IMR-90 (cell line): ENCODE results near the gene ALG11. TPM values are rescaled to one million over a fixed set of nuclear protein-coding genes. Genes with fewer than 3 reads are reported as not detected.

Source experiments
- ATAC-seq: fragments of 200-7000 bp; cut with Tn5 transposase; 2 replicates; pipeline ENCODE4 v1.9.1; 2020; ENCODE audit warnings: low read depth, mild to moderate bottlenecking, moderate library complexity
- BruUV-seq: library from RNA; stranded (reverse); fragments of 400-500 nt; replicated peaks from 2 replicates; lab custom pipeline; 2021; lab: Mats Ljungman, UMichigan
- CTCF ChIA-PET: fragments of 300-600 bp; formaldehyde crosslinking; extraction: SDS; loops from one replicate; lab custom pipeline; 2021; ENCODE audit warnings: antibody characterized with exemption; lab: Yijun Ruan, JAX
- POLR2A ChIA-PET: fragments of 300-600 bp; sonication (Branson Sonifier 250); formaldehyde crosslinking; loops from one replicate; lab custom pipeline; 2022; ENCODE audit warnings: antibody characterized with exemption; ENCODE audit not compliant: unreplicated experiment; lab: Charles Lee
- DNase-seq: peaks from one replicate; pipeline ENCODE4 v3.0.0; 2013
- H2AFZ ChIP-seq: replicated peaks from 2 replicates; pipeline ENCODE3; 2013; ENCODE audit warnings: low read length, mild to moderate bottlenecking; ENCODE audit not compliant: poor library complexity
- H2AK5ac ChIP-seq: 2 replicates; pipeline ENCODE4 v1.6.1; 2013; ENCODE audit warnings: low read depth, low read length, inconsistent platforms
- H2AK9ac ChIP-seq: replicated peaks from 2 replicates; pipeline ENCODE3; 2013; ENCODE audit warnings: mild to moderate bottlenecking, low read depth, low read length, moderate library complexity; ENCODE audit not compliant: poor library complexity
- H2BK120ac ChIP-seq: 2 replicates; pipeline ENCODE4 v1.6.1; 2013; ENCODE audit warnings: low read depth, low read length, inconsistent platforms
- H2BK15ac ChIP-seq: 3 replicates; pipeline ENCODE4 v1.6.1; 2013; ENCODE audit warnings: low read depth, low read length, inconsistent platforms
- H2BK20ac ChIP-seq: 2 replicates; pipeline ENCODE4 v1.6.1; 2013; ENCODE audit warnings: low read depth, mild to moderate bottlenecking, inconsistent platforms, low read length, moderate library complexity
- H2BK5ac ChIP-seq: 2 replicates; pipeline ENCODE4 v1.6.1; 2013; ENCODE audit warnings: mild to moderate bottlenecking, low read depth, low read length, inconsistent platforms; ENCODE audit not compliant: poor library complexity, severe bottlenecking
- H3K14ac ChIP-seq: replicated peaks from 2 replicates; pipeline ENCODE4 v1.6.1; 2013; ENCODE audit warnings: low read depth, low read length, inconsistent platforms
- H3K18ac ChIP-seq: 2 replicates; pipeline ENCODE4 v1.6.1; 2013; ENCODE audit warnings: low read depth, low read length, control low read depth
- H3K23ac ChIP-seq: 2 replicates; pipeline ENCODE4 v1.6.1; 2013; ENCODE audit warnings: low read depth, low read length, inconsistent platforms
- H3K27ac ChIP-seq: 2 replicates; pipeline ENCODE4 v1.5.1; 2013; ENCODE audit warnings: mild to moderate bottlenecking, control low read depth, low read length; ENCODE audit not compliant: insufficient read depth
- H3K27me3 ChIP-seq: 2 replicates; pipeline ENCODE4 v1.6.1; 2013; ENCODE audit warnings: low read length; ENCODE audit not compliant: control insufficient read depth, insufficient read depth
- H3K36me3 ChIP-seq: 2 replicates; pipeline ENCODE4 v1.6.1; 2013; ENCODE audit warnings: low read length, mixed read lengths; ENCODE audit not compliant: control insufficient read depth, insufficient read depth
- H3K4ac ChIP-seq: 2 replicates; pipeline ENCODE4 v1.6.1; 2013; ENCODE audit warnings: low read depth, low read length, inconsistent platforms
- H3K4me1 ChIP-seq: 2 replicates; pipeline ENCODE4 v1.6.1; 2013; ENCODE audit warnings: low read length, mixed read lengths; ENCODE audit not compliant: control insufficient read depth, insufficient read depth
- H3K4me2 ChIP-seq: 2 replicates; pipeline ENCODE4 v1.6.1; 2013; ENCODE audit warnings: low read depth, mild to moderate bottlenecking, control low read depth, low read length, moderate library complexity
- H3K4me3 ChIP-seq: 2 replicates; pipeline ENCODE4 v1.5.1; 2013; ENCODE audit warnings: low read depth, mild to moderate bottlenecking, control low read depth, low read length, moderate library complexity; ENCODE audit not compliant: insufficient read depth
- H3K56ac ChIP-seq: 2 replicates; pipeline ENCODE4 v1.6.1; 2013; ENCODE audit warnings: low read length, inconsistent platforms; ENCODE audit not compliant: insufficient read depth; ENCODE audit errors: extremely low read depth
- H3K79me1 ChIP-seq, 2 experiments: 2 replicates each; pipeline ENCODE4 v1.6.1; 2013; ENCODE audit warnings: low read length in 2 of 2, inconsistent platforms in 1 of 2, low read depth in 1 of 2
- H3K9ac ChIP-seq: 2 replicates; pipeline ENCODE4 v1.6.1; 2013; ENCODE audit warnings: low read depth, low read length, control low read depth
- H3K9me1 ChIP-seq: 2 replicates; pipeline ENCODE4 v1.6.1; 2013; ENCODE audit warnings: low read length, inconsistent platforms; ENCODE audit not compliant: insufficient read depth
- H3K9me3 ChIP-seq: 2 replicates; pipeline ENCODE4 v1.6.1; 2013; ENCODE audit warnings: low read length; ENCODE audit not compliant: control insufficient read depth, insufficient read depth
- H4K20me1 ChIP-seq: 2 replicates; pipeline ENCODE4 v1.6.1; 2013; ENCODE audit warnings: low read length, inconsistent platforms; ENCODE audit not compliant: insufficient read depth
- H4K5ac ChIP-seq: 2 replicates; pipeline ENCODE4 v1.6.1; 2013; ENCODE audit warnings: mild to moderate bottlenecking, low read depth, low read length, control low read depth
- H4K8ac ChIP-seq, 2 experiments: 2 replicates each; pipeline ENCODE4 v1.6.1; 2013; ENCODE audit warnings: low read depth in 2 of 2, low read length in 2 of 2, control low read depth in 1 of 2, inconsistent platforms in 1 of 2
- H4K91ac ChIP-seq: 2 replicates; pipeline ENCODE4 v1.6.1; 2013; ENCODE audit warnings: low read depth, low read length, inconsistent platforms; ENCODE audit not compliant: insufficient read depth
- BHLHE40 ChIP-seq: fragments of 150-350 bp; IDR thresholded peaks from 2 replicates; pipeline ENCODE4 v1.6.1; 2016; ENCODE audit warnings: mild to moderate bottlenecking, low read depth, low read length
- CEBPB ChIP-seq: IDR thresholded peaks from 2 replicates; pipeline ENCODE4 v1.6.1; 2012; ENCODE audit warnings: low read depth, low read length, improper control_type of control experiment
- CHD1 ChIP-seq: IDR thresholded peaks from 2 replicates; pipeline ENCODE4 v1.6.1; 2012; ENCODE audit warnings: low read depth, low read length, improper control_type of control experiment
- CTCF ChIP-seq: conservative IDR thresholded peaks from 2 replicates; pipeline ENCODE4 v1.5.1; 2012; ENCODE audit warnings: mild to moderate bottlenecking, low read depth, low read length, improper control_type of control experiment
- FOS ChIP-seq: fragments of 150-350 bp; IDR thresholded peaks from 2 replicates; pipeline ENCODE4 v1.6.1; 2016; ENCODE audit warnings: low read depth, low read length
- MAFK ChIP-seq: IDR thresholded peaks from 2 replicates; pipeline ENCODE4 v1.6.1; 2012; ENCODE audit warnings: low read depth, low read length, improper control_type of control experiment
- MAZ ChIP-seq: IDR thresholded peaks from 2 replicates; pipeline ENCODE4 v1.6.1; 2012; ENCODE audit warnings: low read depth, mild to moderate bottlenecking, low read length, improper control_type of control experiment, moderate library complexity, borderline replicate concordance
- MXI1 ChIP-seq: IDR thresholded peaks from 2 replicates; pipeline ENCODE4 v1.6.1; 2012; ENCODE audit warnings: low read depth, mild to moderate bottlenecking, low read length, moderate library complexity, borderline replicate concordance
- NFE2L2 ChIP-seq: fragments of 150-350 bp; IDR thresholded peaks from 2 replicates; pipeline ENCODE4 v1.6.1; 2016; ENCODE audit warnings: low read depth, mild to moderate bottlenecking, low read length
- POLR2A ChIP-seq: IDR thresholded peaks from 2 replicates; pipeline ENCODE4 v1.6.1; 2012; ENCODE audit warnings: mild to moderate bottlenecking, low read depth, low read length
- RAD21 ChIP-seq: IDR thresholded peaks from 2 replicates; pipeline ENCODE4 v1.6.1; 2012; ENCODE audit warnings: low read length, improper control_type of control experiment
- RCOR1 ChIP-seq: IDR thresholded peaks from 2 replicates; pipeline ENCODE4 v1.6.1; 2012; ENCODE audit warnings: mild to moderate bottlenecking, low read length, improper control_type of control experiment; ENCODE audit not compliant: insufficient replicate concordance
- RFX5 ChIP-seq: IDR thresholded peaks from 2 replicates; pipeline ENCODE4 v1.8.0; 2012; ENCODE audit warnings: low read depth, mild to moderate bottlenecking, low read length, moderate library complexity
- SMC3 ChIP-seq: fragments of 150-350 bp; IDR thresholded peaks from 2 replicates; pipeline ENCODE4 v1.6.1; 2016; ENCODE audit warnings: low read depth, mild to moderate bottlenecking, antibody characterized with exemption, low read length, moderate library complexity
- USF2 ChIP-seq: fragments of 150-350 bp; IDR thresholded peaks from 2 replicates; pipeline ENCODE4 v1.6.1; 2017; ENCODE audit warnings: mild to moderate bottlenecking, antibody characterized with exemption, low read length, low read depth
- WGBS, 2 experiments: methylation state at CpG; one replicate each; pipeline versions ENCODE4 v1.1.5 to v1.1.7; 2013; ENCODE audit warnings: missing lambda C conversion rate in 2 of 2; ENCODE audit not compliant: insufficient read length in 1 of 2; ENCODE audit errors: extremely low coverage in 2 of 2; 5-methylcytosine and 5-hydroxymethylcytosine counted together
- dilution Hi-C: fragments of 300-500 bp; cut with HindIII; formaldehyde crosslinking; loops from one replicate; pipeline ENCODE4 v1.14.3; 2018; ENCODE audit warnings: low sequenced_read_pairs; ENCODE audit not compliant: unreplicated experiment
- in situ Hi-C: fragments of 300-500 bp; cut with MboI; formaldehyde crosslinking; loops from 3 replicates; pipeline ENCODE4 v1.14.3; 2019; ENCODE audit warnings: low sequenced_read_pairs, inconsistent platforms, mixed read lengths
- intact Hi-C: fragments of 100-400 bp; cut with micrococcal nuclease; formaldehyde crosslinking; loops from 2 replicates; pipeline ENCODE4 v1.10.0; 2022
- polyA plus RNA-seq, 3 experiments: library from polyadenylated mRNA; depleted of rRNA; stranded (reverse); fragments of >200 nt; gene quantifications; 2 replicates each; pipeline ENCODE4 v1.2.3, GENCODE V29; 2012; ENCODE audit warnings: low replicate concordance in 1 of 3
- total RNA-seq: library from RNA; depleted of rRNA; stranded (reverse); fragments of >200 nt; gene quantifications from 2 replicates; pipeline ENCODE4 v1.2.3, GENCODE V29; 2012

Gene ALG11
- total and polyA plus RNA-seq, 2 of the 4 experiments (the other 2 are of a cell fraction), result 10.0 to 12.7 TPM

GRCh38 chr13:51998723-51999509 is 13.3 kb upstream of the ALG11 start:
- Histone ChIP-seq H2BK5ac (no peak overlapping the region), H3K4me2 (peak overlapping the region; percentile 76), H4K91ac (no peak overlapping the region), H2BK120ac (no peak overlapping the region), H3K4ac (no peak overlapping the region), H2AK5ac (no peak overlapping the region), H3K9me3 (no peaks in the 10 kb centered on the region), H2AFZ (no peak overlapping the region), H2AK9ac (no peak overlapping the region), H3K23ac (no peak overlapping the region; the same call in 1 of the 2 replicates), H3K4me3 (no peak overlapping the region), H4K8ac (no peak overlapping the region), H3K56ac (no peak overlapping the region), H4K5ac (no peak overlapping the region), H3K79me1 (no peaks in the 10 kb centered on the region), H2BK20ac (no peak overlapping the region), H4K20me1 (peaks cover 5% of the 10 kb centered on the region; the same call in 1 of the 2 replicates), H3K27me3 (peaks cover 46% of the 10 kb centered on the region), H3K9me1 (no peaks in the 10 kb centered on the region), H2BK15ac (no peak overlapping the region), H3K18ac (no peak overlapping the region), H3K27ac (no peak overlapping the region), H3K14ac (no peak overlapping the region), H3K4me1 (peaks cover 12% of the 10 kb centered on the region), H3K9ac (no peak overlapping the region), H3K36me3 (no peaks in the 10 kb centered on the region)
- ATAC-seq (peak; percentile 37), DNase-seq (no peak)
- dilution Hi-C loops (no loop called here), intact Hi-C loops (no loop called here), in situ Hi-C loops (no loop called here)
- ChIA-PET CTCF (interaction anchor here (0.5 to 0.8 kb wide), 2 partner anchors 34 to 86 kb away, joined by 3 to 5 read pairs; no protein-coding TSS in a partner anchor), POLR2A (no interaction called here)
- no CpG with 5 or more reads among the region's 6 CpGs for WGBS, 2 experiments
- no TSS peak for BruUV-seq
- no peak for TF ChIP-seq POLR2A
- TF ChIP-seq CEBPB, result no peak
- TF ChIP-seq RAD21, result no peak
- no peak for TF ChIP-seq MXI1
- no peak for TF ChIP-seq RFX5
- TF ChIP-seq BHLHE40, result no peak
- no peak for TF ChIP-seq SMC3
- no peak for TF ChIP-seq FOS
- TF ChIP-seq RCOR1, result no peak
- TF ChIP-seq MAZ, result no peak
- TF ChIP-seq CHD1, result no peak
- TF ChIP-seq MAFK, result no peak
- no peak for TF ChIP-seq USF2
- TF ChIP-seq CTCF, result no peak
- no peak for TF ChIP-seq NFE2L2
